Measurements from ENCODE around the gene ELK3. TPM values are rescaled to one million over a fixed set of nuclear protein-coding genes. Genes with fewer than 3 reads are reported as not detected.
A peak's percentile ranks its signal among the peaks of the same experiment; 100 is the strongest.

Gene ELK3
- total and polyA plus RNA-seq, 10 donors = 14.5 to 92.7 (median 52.9) TPM

- TF ChIP-seq CTCF (IDR thresholded peaks at IDR 0.05 in 8 of 11, conservative IDR thresholded peaks at IDR 0.05 in 3 of 11) (no peak), POLR2AphosphoS5 (IDR thresholded peaks at IDR 0.05) (no peak), POLR2A (IDR thresholded peaks at IDR 0.05) (no peak)
- Histone ChIP-seq H3K36me3 (no peaks in the 10 kb centered on the region), H3K4me1 (peaks cover 0 to 30% (median 11%) of the 10 kb centered on the region in 6 donors), H3K27me3 (replicated peaks in 1 of 7) (no peaks in the 10 kb centered on the region), H3K9me3 (no peaks in the 10 kb centered on the region), H3K27ac (peak overlapping the region in 2 of 8 donors; percentile 11 to 25), H3K4me3 (no peak overlapping the region)
- DNase-seq = no peak
- WGBS, 5 donors = 34 to 42% (median 35%) methylated on average over 10 of the region's 10 CpGs
- intact Hi-C loops (cut with DNase I; ENCODE audit: low total_unique reads) = no loop called here
Observed at GRCh38 chr12:96186607-96187301, 7.4 kb upstream of the ELK3 start.

- H3K36me3 ChIP-seq = no peaks in the 10 kb centered on the region
- no peaks in the 10 kb centered on the region for H3K27me3 ChIP-seq (replicated peaks in 1 of 7)
- no peak for TF ChIP-seq POLR2A (IDR thresholded peaks at IDR 0.05)
- TF ChIP-seq POLR2AphosphoS5 (IDR thresholded peaks at IDR 0.05) = no peak
- TF ChIP-seq CTCF (IDR thresholded peaks at IDR 0.05 in 8 of 11, conservative IDR thresholded peaks at IDR 0.05 in 3 of 11) = no peak
- no peak overlapping the region for H3K27ac ChIP-seq
- DNase-seq = no peak
- WGBS, 5 donors = 66 to 84% (median 79%) methylated on average over 2 of the region's 2 CpGs
- peaks cover 0 to 36% (median 11%) of the 10 kb centered on the region in 6 donors for H3K4me1 ChIP-seq
- H3K9me3 ChIP-seq = no peaks in the 10 kb centered on the region
- H3K4me3 ChIP-seq = no peak overlapping the region
- intact Hi-C loops (cut with DNase I; ENCODE audit: low total_unique reads) = no loop called here
Observed at GRCh38 chr12:96187956-96188355, 6.2 kb upstream of the ELK3 start.

GRCh38 chr12:96189781-96190180, 4.4 kb upstream of the ELK3 start:
- Histone ChIP-seq H3K27ac (no peak overlapping the region), H3K9me3 (no peaks in the 10 kb centered on the region), H3K4me1 (peaks cover 0 to 47% (median 18%) of the 10 kb centered on the region in 6 donors), H3K27me3 (replicated peaks in 1 of 7) (no peaks in the 10 kb centered on the region), H3K4me3 (no peak overlapping the region), H3K36me3 (no peaks in the 10 kb centered on the region)
- WGBS, 5 donors = 84 to 91% (median 85%) methylated on average over 5 of the region's 5 CpGs
- TF ChIP-seq POLR2A (IDR thresholded peaks at IDR 0.05) (no peak), POLR2AphosphoS5 (IDR thresholded peaks at IDR 0.05) (no peak), CTCF (IDR thresholded peaks at IDR 0.05 in 8 of 11, conservative IDR thresholded peaks at IDR 0.05 in 3 of 11) (no peak)
- no peak for DNase-seq
- intact Hi-C loops (cut with DNase I; ENCODE audit: low total_unique reads) = no loop called here

GRCh38 chr12:96190413-96191108, 3.6 kb upstream of the ELK3 start:
- no peak for DNase-seq
- Histone ChIP-seq H3K36me3 (no peaks in the 10 kb centered on the region), H3K9me3 (no peaks in the 10 kb centered on the region), H3K27me3 (replicated peaks in 1 of 7) (no peaks in the 10 kb centered on the region), H3K4me3 (no peak overlapping the region), H3K27ac (peak overlapping the region in 3 of 8 donors; percentile 23 to 28 (median 26)), H3K4me1 (peaks cover 0 to 53% (median 19%) of the 10 kb centered on the region in 6 donors)
- 70 to 78% (median 77%) methylated on average over 10 of the region's 10 CpGs for WGBS, 5 donors
- no peak for TF ChIP-seq CTCF (IDR thresholded peaks at IDR 0.05 in 8 of 11, conservative IDR thresholded peaks at IDR 0.05 in 3 of 11)
- TF ChIP-seq POLR2AphosphoS5 (IDR thresholded peaks at IDR 0.05) = peak in 1 of 3 donors; percentile 50
- intact Hi-C loops (cut with DNase I; ENCODE audit: low total_unique reads) = no loop called here

All from spleen (tissue), 11 donors.